GM19395 (cell line): ENCODE results near the gene CCDC174.
"Not testable (repeated sequence)": the region's sequence is repeated elsewhere in the genome, so short reads cannot be mapped to it uniquely, and the experiment has no call there.

ENCODE experiments used
- ATAC-seq: cut with Tn5 transposase; IDR thresholded peaks from one replicate; pipeline ENCODE4 v1.9.1; 2021; ENCODE audit warnings: mild to moderate bottlenecking, moderate library complexity; ENCODE audit not compliant: unreplicated experiment

The CCDC174 gene

DNA sequence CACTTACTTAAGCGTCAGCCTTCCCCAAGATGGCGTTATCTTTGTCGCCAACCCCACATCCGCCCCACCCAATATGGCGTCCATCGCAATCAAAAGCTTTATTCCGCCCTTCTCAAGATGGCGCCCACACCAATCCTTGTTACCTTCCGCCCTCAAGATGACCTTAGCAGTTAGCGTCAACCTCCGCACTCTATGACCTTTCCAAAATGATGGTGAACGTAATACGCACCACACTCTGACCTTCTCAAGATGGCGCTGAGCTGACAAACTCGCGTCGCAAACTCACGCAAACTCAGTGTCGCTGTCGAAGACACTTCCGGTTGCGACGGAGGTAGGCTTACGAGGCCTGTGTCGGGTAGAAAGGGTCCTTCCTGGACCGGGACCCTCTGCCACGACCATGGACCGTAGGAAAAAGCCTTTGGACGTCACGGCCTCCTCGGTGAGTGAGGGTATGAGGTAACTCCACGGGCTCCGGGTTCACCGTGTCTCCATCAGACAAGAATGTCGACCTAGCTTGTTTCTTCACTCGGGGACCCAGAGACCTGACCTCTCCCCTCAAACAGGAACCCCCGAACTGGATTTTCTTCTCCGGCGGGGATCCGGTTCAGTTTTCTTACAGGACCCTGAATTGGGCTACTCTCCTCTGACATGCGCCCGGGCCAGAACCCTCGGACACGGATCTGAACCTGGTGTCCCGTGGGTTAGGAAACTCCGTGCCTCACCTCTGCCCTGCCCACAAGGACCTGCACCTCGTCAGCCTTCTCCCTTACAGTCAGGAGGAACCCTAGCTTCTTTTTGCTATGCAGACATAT is at the start of gene CCDC174:
CCDC174 (plus strand) TSS at position 323 of the 812 bp plus-strand sequence; CDS start at position 398, 75 bp downstream.
- ATAC-seq, result peak; percentile 99

DNA sequence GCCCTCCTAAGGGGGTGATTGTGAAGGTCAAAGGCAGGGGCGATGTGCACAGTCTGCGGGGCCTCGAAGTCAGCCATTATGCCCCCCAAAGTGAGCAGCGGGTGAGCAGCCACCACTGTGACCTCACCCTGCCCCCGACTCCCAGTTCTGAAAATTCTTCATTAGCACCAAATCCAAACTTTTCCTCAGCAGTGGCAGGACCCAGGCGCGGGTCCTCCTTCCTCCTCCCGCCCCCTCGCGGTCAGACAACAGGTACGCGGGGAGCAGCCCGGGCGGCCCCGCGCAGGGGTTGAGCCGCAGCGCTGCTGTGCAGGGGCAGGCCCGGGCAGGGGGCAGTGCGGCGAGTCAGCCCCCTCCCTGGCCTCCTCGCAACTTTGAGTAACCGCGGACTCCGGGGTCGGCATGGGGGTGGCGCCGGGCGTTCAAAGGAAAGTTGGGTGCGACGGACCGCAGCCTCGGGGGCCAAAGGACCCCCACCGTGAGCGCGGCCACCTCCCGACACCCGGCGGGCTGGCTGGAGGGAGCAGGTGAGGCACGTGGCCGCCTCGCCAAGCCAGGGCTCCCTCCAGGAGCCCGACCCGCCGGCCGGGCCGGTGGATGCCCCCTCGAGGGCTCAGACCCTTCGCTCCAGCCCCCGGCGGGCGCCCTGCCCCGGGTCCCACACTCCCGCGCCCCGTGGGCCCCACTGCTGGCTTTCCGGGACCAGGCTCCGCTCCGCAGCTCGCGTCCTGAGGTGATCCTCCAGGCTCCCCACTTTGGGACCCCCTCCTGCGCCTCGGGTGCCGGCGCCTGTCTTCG is 49.4 kb upstream of the CCDC174 start:
- ATAC-seq, result no peak

DNA sequence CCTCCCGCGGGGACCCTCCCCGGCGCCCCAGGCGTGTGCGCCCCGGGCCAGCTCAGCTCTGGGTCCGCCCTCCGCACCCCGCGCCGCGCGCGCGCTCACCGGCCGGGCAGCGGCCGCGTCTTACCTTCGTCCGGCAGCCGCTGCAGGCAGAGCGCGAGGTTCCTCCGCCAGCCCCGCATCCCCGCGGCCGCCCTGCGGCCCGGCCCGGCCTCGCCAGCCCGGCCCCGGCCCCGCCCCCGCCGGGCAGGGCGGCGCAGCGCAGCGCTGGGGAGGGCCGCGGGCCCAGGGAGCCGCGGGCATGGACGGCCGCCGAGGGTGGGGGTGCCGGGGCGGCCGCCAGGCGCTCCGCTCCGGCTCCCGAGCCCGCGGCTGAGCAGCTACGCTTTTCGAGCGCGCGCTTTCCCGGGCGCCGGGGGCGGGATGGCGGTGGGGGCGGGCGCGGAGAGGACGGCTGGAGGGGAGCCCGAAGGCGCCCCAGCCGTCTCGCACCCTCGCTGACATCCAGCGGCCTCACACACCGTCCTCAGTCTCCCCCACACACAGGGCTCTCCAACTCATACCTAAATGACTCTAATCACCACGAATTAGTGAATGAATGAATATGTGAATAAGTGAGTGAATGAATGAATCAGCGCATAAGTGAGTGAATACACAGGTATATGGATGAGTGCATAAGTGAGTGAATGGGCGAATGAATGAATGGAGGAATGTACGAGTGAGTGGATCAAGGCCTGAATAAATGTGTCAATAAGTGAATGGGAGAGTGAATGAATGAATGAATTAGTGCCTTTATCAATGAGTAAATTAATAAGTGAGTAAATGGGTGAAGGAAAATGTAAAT is 48.5 kb upstream of the CCDC174 start:
- ATAC-seq, result no peak

DNA sequence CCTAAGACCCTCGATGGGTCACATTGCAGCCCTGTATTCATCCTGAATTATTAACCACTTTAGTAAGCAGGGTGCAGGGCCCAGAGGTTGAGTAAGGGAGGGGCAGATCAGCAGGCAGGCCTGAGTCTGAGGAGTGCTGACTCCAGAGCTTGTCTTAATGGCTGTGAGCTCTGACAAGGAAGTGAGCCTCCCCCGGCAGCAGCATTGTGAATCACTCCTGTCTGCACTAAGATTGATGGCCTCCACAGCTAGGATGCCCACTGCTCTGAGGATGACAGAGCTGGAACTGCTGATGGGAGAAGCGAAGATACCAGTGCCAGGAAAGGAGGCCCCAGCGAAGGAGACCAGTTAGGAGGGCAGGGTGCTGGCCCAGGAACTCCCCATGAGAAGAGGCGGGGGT is 46.5 kb upstream of the CCDC174 start:
- ATAC-seq, result no peak

DNA sequence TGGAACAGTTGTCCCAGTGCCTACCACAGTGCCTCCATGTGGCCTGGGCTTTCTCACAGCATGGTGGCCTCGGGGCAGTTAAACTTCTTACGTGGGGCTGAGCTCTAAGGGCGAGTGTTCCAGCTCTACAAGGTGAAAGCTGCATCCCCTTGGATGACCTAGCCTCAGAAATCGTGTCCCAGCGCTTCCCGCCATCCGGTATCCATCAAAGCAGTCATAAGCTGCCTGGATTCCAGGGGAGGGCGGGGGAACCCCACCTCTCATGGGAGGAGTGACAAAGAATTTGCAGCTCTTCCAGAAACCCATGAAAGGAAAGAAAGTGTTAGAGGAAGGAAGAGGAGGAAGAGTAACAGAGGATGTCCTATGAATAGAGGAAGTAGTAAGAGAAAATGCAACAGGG is 45.8 kb upstream of the CCDC174 start:
- ATAC-seq, result no peak

DNA sequence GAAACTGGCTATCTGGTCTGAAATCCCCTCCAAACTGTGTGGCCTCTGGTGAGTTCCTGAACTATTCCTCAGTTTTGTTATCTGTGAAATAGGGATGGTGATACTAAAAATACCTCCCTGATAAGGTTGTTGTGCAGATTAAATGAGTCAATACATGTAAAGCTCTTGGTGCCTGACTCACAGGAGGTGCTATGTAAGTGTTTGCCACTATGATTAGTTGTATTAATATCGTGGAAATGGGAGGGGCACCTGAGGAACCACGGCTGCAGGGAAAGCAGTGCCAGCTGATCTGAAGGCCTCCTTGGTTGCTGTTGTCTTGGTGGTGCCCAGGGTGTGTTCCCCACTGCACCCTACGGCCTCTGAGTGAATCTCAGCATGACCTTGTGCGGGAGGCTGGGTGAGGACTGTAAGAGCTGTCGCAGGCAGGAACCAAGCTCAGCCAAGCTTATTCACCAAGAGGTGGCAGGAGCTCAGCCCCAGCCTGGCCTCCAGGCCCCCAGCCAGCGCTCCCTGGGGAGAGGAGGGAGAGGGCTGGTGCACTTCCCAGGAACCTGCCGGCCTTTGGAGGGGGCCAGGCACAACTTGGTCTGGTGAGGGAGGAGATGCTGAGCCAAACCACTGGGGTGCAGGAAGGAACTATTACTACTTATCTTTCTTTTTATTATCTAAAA is 44.8 kb upstream of the CCDC174 start:
- ATAC-seq, result no peak

DNA sequence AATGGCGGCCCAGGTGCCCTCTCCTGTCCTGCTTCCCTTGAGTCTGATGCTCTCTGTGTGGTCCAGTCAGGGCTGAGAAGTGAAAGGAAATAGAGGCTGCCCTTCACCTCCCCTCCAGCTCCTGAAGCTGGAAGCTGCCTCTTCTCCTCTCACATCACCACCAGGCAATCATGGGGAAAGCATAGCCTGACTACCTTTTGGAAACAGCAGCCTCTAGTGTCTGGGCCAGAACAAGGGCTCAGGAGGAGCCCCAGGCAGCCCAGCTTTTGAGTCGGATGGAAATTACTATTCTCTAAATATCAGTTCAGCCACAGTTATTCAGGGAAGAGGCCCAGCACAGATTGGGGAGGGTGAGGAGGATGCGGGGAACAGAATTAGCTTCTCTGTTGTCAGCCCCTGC is 43.3 kb upstream of the CCDC174 start:
- no peak for ATAC-seq

DNA sequence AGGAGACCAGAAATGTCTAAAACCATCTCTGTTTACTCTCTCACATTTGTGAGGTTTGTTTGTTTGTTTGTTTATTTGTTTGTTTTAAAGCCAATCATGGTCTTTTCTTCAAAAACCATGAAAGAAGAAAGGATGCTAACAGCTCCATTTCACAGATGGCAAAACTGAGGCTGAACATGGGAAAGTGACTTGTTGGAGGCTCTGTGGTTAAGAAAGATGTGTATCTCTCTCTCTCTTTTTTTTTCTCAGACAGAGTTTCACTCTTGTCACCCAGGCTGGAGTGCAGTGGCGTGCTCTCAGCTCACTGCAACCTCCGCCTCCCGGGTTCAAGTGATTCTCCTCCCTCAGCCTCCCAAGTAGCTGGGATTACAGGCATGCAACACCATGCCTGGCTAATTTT is 42.5 kb upstream of the CCDC174 start:
- ATAC-seq, result not testable (repeated sequence)

DNA sequence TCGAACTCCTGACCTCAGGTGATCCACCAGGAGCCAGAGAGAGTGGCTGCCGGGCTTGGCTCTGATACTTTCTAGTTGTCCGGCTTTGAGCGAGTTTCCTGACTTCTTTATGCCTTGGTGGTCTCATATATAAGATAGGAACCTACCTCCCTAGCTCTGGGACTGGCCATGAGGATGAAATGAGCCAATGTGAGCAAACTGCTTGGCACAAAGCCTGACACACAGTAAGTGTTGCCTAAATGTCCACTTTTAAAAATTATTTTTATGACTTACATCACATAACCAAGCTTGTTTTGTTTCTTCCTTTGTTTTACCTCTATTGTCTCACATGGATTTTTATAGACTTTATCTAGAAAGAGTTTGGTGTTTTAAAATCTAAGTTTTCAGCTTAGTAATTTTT is 42.1 kb upstream of the CCDC174 start:
- no peak for ATAC-seq

DNA sequence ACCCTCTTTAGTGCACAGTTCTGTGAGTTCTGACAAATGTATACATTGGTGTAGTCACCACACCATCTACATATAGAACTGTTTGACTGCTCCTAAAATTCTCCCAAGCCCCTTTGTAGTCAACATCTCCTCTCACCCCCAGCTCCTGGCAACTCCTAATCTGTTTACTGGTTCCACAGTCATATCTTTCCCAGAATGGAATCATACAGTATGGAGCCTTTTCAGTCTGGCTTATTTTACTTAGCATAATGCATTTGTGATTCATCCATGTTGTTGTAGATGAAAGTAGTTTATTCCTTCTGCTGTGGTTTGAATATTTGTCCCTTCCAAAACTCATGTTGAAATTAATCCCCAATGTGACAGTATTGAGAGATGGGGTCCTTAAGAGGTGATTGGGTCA is 41.6 kb upstream of the CCDC174 start:
- no peak for ATAC-seq

DNA sequence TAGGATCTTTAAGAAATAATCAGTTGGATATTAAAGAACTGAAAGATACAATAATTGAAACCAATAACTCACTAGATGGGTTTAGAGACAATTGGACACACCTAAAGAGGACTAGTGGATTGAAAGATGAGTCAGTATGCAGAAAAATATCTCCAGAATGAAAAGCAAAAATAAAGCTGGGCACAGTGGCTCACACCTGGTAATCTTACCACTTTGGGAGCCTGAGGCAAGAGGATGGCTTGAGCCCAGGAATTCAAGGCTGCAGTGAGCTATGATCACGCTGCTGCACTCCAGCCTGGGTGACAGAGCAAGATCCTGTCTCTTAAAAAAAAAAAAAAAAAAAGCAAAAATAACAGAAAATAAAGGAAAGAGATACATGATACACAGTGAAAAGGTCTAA is 37.4 kb upstream of the CCDC174 start:
- no peak for ATAC-seq

DNA sequence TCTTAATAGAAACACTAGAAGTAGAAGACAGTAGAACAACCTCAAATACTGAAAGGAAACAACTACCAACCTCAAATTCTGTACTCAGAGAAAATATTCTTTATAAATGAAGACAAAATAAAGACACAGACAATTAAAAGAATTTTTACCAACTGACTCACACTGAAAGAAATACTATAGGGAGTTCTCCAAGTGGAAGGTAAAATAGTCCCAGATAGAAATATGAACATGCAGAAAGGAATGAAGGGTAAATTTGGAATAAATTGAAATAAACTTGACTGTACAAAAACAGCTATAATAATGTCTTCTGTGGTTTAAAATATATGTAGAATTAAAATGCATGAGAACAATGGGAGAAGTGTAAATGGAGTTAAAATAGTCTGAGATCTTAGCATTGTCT is 36.7 kb upstream of the CCDC174 start:
- ATAC-seq, result no peak

DNA sequence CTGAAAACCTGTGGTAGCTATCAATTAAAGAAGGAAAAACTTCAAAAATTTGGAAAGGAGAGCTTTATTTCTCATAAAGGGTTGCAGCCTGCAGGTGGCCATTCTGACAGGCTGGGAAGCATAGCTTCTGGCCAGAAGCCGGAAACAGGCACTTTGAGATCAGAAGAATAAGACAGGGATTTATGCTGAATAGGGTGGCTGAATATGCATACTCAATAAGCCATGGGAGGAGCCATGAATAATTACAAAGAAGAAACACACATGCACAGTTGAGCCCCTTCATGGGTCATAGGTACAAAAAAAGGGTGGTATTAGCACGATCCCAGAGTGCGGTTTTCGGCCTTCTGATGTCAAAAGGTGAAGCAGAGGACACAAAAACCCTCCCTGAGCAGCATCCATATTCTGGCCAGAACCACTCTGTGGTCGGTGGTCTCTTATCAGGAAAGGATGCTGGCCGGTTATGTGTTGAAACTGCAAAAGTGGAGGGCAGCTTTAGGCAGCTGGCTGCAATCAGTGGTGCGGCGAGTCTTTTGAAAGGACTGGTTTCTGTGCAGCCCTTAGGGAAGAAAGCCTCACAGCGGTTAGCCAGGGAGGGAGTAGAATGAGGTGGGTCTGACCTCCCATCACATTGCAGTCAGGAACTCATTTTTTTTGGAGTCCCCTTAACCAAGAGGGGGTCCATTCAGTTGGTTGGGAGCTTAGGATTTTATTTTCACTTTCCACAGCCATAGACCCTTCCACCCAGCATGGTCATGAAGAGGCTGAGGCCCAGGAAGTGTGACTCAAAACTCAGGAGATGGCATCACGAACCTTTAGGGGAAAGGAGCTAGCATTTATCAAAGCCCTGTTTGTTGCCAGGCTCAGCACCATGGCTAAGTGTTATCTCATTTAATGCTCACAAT is 34.7 kb upstream of the CCDC174 start:
- no peak for ATAC-seq

DNA sequence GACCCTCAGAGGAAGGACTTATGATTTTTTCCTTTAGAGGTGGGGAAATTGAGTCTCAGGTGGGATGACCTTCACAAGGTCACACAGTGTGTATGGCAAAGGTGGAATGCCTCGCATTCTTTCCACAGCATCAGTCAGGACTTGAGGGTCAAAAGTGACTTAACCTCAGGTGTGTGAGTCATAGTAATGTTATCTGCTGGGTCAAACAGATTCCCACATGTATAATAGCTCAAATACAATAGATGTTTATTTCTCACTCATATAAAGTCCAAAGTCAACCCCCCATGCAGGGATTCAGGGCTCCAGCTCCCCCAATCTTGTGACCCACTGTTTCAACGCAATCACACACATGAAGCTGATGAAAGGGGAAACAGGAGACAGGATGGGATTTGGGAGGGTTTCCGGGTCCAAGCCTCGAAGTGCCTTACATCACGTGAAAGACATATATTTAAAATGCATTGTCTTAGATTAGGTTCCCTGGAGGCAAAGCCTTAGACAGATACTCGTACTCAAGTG is 34.0 kb upstream of the CCDC174 start:
- ATAC-seq, result no peak

DNA sequence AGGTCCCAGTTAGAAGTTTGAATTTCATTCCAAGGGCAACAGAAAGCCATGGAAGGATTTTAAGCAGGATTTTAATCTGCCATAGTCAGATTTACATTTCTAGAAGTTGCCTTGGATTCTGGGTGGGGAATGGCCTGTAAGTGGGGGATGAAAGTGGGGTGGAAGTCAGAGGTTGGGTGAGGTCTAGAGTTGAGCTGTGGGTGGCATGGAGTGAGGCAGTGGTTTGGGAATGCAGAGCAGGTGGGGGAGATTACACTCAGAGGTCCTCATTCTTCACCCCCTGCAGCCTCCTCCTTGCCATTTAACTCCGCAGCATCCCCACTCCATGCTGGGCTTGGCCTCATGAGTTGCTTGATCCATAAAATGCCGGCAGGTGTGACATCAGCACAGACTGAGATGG is 32.0 kb upstream of the CCDC174 start:
- ATAC-seq, result no peak

DNA sequence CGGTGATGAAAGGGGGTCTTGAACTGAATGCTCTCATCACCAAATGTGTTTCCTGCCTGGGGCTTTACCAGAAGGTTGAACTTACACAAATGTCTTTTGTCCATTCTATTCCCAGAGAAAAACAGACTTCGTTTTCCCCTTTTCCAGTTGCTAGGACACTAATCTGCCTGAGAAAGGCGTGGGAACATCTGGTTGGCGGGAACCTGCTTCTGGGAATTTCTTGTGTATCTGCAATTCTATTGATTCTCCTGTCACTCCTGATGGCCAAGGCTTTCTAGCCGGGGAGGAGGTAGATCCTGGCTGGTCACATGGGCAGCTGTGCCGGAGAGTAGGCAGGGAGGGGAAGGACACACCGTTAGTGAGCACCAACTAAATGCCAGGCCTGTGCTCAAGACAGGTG is 31.1 kb upstream of the CCDC174 start:
- ATAC-seq, result no peak

DNA sequence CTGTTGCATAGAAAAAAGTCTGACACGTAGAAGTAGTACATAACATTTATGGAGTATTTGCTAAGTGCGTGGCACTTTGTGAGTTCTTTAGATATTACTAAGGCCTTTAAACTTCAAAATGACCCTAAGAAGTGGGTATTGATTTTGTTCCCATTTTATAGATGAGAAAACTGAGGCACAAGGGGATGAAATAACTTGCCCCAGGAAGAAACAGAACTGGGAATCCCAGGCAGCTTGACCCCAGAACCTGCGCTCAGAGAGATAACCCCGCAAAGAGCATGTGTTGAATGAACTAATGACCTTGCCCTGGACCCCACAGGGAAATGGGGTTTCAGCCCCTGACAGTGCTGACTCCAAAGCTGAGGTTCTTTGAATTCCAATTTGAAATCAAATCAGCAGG is 30.5 kb upstream of the CCDC174 start:
- no peak for ATAC-seq

DNA sequence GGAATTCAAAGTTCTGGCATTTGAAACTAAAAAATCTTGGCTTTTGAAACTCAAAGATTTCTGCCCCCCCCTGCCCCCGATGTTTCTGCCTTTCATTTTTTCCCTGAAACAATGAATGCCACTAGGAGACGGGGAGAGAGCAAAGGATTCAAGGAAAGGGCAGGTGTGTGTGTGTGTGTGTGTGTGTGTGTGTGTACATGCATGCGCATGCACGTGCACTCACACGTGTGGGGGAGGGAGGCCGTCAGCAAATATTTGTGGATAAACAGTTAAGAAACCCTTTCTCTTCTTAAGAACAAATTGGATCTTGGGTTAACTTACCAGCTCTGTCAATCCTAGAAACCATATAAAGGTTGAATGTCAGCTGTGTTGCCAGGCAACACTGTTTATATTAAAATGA is 29.2 kb upstream of the CCDC174 start:
- no peak for ATAC-seq

DNA sequence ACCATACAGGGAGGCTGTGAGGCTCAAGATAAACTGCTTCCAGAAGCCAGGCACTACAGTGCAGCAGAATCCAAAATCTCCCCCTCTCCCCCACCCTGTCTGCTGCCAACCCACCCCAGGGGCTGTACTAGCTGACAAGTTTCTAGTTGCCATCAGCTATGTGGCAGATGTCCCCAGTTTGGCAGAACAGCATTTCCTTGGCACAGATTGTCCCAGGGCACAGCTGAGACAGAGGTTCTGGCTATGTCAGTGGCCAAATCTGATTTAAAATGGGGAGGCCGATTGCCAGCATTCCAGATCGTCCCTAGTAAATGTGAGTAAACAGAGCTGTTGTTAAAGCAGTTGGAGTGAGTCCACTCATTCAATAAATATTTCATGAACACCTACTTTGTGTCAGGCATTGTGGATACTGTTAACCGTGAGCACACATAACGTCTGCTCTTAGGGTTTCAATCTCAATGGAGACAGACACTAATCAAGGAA is 28.0 kb upstream of the CCDC174 start:
- ATAC-seq, result no peak
